Lower leg skin (tissue), 3 donors: ENCODE data around the gene DIO3.

Experiments used
- POLR2A ChIP-seq, 2 donors: fragments of 450-650 bp; IDR thresholded peaks; one replicate each; pipeline ENCODE4 v1.6.1; 2016 to 2017; ENCODE audit warnings: antibody characterized with exemption in 2 of 2, mild to moderate bottlenecking in 1 of 2, moderate library complexity in 1 of 2
- TF ChIP-seq, protein P1 (sequence below), 3 donors: fragments of 450-650 bp; IDR thresholded peaks; one replicate each; pipeline ENCODE4 v1.5.1; 2016; ENCODE audit warnings: antibody characterized with exemption in 3 of 3, mild to moderate bottlenecking in 3 of 3, moderate library complexity in 2 of 3

DNA sequence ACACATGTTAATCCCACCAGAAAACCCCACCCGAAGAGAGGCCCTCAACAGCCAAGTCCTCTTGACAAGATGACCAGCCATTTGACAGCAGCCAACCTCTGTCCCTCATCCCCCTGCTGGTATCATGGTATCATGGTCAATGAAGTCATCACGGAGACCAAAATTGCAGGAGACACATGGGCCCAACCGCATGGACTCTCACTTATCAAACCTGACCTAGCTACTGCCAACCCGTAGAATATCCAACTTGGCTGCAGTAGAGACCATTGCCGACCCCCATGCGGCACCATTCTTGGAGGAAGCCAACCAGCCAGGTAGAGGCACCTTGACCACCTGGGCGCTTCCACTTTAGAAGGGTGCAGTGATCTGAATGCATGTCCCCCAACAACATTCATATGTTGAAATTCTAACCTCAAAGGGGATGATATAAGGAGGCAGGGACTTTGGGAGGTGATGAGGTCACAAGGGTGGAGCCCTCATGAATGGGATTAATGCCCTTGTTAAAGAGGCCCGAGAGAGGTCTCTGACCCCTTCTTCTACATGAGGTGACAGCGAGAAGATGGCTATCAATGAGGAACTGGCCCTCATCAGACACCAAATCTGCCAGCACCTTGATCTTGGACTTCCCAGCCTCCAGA, 33.3 kb downstream of the DIO3 start:
- TF ChIP-seq POLR2A (IDR thresholded peaks at IDR 0.05) = no peak
- TF ChIP-seq, protein P1, sequence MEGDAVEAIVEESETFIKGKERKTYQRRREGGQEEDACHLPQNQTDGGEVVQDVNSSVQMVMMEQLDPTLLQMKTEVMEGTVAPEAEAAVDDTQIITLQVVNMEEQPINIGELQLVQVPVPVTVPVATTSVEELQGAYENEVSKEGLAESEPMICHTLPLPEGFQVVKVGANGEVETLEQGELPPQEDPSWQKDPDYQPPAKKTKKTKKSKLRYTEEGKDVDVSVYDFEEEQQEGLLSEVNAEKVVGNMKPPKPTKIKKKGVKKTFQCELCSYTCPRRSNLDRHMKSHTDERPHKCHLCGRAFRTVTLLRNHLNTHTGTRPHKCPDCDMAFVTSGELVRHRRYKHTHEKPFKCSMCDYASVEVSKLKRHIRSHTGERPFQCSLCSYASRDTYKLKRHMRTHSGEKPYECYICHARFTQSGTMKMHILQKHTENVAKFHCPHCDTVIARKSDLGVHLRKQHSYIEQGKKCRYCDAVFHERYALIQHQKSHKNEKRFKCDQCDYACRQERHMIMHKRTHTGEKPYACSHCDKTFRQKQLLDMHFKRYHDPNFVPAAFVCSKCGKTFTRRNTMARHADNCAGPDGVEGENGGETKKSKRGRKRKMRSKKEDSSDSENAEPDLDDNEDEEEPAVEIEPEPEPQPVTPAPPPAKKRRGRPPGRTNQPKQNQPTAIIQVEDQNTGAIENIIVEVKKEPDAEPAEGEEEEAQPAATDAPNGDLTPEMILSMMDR (IDR thresholded peaks at IDR 0.05) = no peak
